Measurements from ENCODE around the gene PRICKLE3.
"Not testable (repeated sequence)": the region's sequence is repeated elsewhere in the genome, so short reads cannot be mapped to it uniquely, and the experiment has no call there.

DNA sequence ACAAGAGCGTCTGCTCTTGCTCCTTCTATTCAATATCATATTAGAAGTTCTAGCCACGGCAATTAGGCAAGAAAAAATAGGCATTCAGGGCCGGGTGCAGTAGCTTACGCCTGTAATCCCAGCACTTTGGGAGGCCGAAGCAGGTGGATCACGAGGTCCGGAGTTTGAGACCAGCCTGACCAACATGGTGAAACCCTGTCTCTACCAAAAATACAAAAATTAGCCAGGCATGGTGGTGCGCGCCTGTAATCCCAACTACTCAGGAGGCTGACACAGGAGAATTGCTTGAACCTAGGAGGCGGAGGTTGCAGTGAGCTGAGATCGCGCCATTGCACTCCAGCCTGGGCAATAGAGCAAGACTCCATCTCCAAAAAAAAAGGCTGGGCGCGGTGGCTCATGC, 36.9 kb downstream of the PRICKLE3 start:
- TF ChIP-seq, protein P1, sequence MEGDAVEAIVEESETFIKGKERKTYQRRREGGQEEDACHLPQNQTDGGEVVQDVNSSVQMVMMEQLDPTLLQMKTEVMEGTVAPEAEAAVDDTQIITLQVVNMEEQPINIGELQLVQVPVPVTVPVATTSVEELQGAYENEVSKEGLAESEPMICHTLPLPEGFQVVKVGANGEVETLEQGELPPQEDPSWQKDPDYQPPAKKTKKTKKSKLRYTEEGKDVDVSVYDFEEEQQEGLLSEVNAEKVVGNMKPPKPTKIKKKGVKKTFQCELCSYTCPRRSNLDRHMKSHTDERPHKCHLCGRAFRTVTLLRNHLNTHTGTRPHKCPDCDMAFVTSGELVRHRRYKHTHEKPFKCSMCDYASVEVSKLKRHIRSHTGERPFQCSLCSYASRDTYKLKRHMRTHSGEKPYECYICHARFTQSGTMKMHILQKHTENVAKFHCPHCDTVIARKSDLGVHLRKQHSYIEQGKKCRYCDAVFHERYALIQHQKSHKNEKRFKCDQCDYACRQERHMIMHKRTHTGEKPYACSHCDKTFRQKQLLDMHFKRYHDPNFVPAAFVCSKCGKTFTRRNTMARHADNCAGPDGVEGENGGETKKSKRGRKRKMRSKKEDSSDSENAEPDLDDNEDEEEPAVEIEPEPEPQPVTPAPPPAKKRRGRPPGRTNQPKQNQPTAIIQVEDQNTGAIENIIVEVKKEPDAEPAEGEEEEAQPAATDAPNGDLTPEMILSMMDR (IDR thresholded peaks at IDR 0.05), result not testable (repeated sequence)
- TF ChIP-seq POLR2A (IDR thresholded peaks at IDR 0.05), result not testable (repeated sequence)
